ENCODE data around the gene HEPHL1.

The HEPHL1 gene

DNA sequence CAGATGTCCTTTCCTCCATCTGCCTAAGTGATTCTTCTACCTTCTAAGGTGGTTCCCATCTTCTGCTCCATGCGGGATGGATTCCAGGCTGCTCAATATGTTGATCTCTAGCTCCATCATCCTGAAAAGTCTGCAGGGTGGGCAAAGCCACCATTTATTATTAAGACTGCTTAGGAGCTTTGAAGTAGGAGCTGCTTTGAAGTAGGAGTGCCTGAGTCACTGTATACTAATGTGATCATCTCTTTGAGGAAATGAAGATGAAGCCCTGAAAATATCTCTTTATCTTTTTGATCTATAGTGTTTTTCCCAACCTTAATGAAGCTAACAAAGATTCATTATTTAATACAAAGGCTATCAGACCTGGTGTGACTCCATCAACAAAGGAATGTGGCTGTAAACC lies 13.1 kb downstream of the HEPHL1 start:
- Histone ChIP-seq H3K27me3 (ENCODE audit: control insufficient read depth, insufficient read depth, low read length) (no peaks in the 10 kb centered on the region), H3K79me2 (no peaks in the 10 kb centered on the region), H3K27ac (no peak overlapping the region), H3K4me2 (ENCODE audit: low read length) (no peak overlapping the region), H3K4me1 (no peaks in the 10 kb centered on the region), H3K4me3 (ENCODE audit: low read depth, low read length) (no peak overlapping the region), H3K36me3 (ENCODE audit: control insufficient read depth, insufficient read depth, low read length) (no peaks in the 10 kb centered on the region), H3K9ac (no peak overlapping the region), H2AFZ (no peak overlapping the region), H3K9me3 (ENCODE audit: control insufficient read depth, low read length) (no peaks in the 10 kb centered on the region)
- TF ChIP-seq, protein P1, sequence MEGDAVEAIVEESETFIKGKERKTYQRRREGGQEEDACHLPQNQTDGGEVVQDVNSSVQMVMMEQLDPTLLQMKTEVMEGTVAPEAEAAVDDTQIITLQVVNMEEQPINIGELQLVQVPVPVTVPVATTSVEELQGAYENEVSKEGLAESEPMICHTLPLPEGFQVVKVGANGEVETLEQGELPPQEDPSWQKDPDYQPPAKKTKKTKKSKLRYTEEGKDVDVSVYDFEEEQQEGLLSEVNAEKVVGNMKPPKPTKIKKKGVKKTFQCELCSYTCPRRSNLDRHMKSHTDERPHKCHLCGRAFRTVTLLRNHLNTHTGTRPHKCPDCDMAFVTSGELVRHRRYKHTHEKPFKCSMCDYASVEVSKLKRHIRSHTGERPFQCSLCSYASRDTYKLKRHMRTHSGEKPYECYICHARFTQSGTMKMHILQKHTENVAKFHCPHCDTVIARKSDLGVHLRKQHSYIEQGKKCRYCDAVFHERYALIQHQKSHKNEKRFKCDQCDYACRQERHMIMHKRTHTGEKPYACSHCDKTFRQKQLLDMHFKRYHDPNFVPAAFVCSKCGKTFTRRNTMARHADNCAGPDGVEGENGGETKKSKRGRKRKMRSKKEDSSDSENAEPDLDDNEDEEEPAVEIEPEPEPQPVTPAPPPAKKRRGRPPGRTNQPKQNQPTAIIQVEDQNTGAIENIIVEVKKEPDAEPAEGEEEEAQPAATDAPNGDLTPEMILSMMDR (IDR thresholded peaks at IDR 0.05): no peak

DNA sequence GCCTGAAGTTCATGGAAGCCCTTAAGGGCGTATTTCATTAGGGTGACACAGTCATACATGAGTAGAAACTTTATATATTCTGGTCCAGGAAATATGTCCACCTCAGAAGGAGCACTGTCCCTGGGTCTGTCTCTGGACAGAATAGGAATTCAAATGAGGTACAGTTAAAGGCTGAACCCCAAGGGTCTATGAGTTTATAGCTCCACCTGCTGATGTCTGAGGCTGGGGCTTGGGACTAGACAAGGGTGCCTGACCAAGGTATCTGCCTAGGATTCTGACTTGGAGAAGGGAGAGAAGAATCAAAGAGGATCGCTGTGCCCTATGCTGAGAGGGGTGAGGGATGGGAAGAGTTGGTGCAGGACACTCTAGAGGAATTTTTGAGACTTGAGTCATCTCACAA lies 14.9 kb downstream of the HEPHL1 start:
- H3K9me3 ChIP-seq (ENCODE audit: control insufficient read depth, low read length): no peaks in the 10 kb centered on the region
- TF ChIP-seq, protein P1 (IDR thresholded peaks at IDR 0.05): no peak
- no peaks in the 10 kb centered on the region for H3K79me2 ChIP-seq
- H2AFZ ChIP-seq: no peak overlapping the region
- no peak overlapping the region for H3K4me3 ChIP-seq (ENCODE audit: low read depth, low read length)
- H3K9ac ChIP-seq: no peak overlapping the region
- H3K36me3 ChIP-seq (ENCODE audit: control insufficient read depth, insufficient read depth, low read length): no peaks in the 10 kb centered on the region
- no peaks in the 10 kb centered on the region for H3K27me3 ChIP-seq (ENCODE audit: control insufficient read depth, insufficient read depth, low read length)
- H3K27ac ChIP-seq: no peak overlapping the region
- H3K4me1 ChIP-seq: no peaks in the 10 kb centered on the region
- no peak overlapping the region for H3K4me2 ChIP-seq (ENCODE audit: low read length)

DNA sequence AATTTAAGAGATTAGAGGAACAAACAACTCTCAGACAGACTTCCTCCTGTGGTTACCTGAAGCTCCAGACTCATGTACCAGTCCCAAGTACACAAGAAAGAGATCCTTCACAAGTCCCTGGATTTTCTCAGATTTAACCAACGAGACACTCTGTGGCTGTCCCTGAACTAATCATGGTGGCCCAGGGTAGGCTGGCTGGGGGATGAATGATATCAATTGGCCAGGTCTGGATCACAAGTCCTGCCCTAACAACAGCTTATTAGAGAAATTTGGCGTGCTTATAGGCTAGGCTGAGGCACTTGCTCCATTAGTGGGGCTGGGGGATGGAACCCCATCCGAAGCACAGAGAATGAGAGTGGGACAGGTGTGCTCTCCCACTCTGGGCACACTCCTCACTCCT lies 22.1 kb downstream of the HEPHL1 start:
- no peaks in the 10 kb centered on the region for H3K36me3 ChIP-seq (ENCODE audit: control insufficient read depth, insufficient read depth, low read length)
- no peak overlapping the region for H3K27ac ChIP-seq
- H3K27me3 ChIP-seq (ENCODE audit: control insufficient read depth, insufficient read depth, low read length): no peaks in the 10 kb centered on the region
- TF ChIP-seq, protein P1 (IDR thresholded peaks at IDR 0.05): no peak
- no peak overlapping the region for H3K9ac ChIP-seq
- H2AFZ ChIP-seq: no peak overlapping the region
- H3K4me3 ChIP-seq (ENCODE audit: low read depth, low read length): no peak overlapping the region
- no peaks in the 10 kb centered on the region for H3K9me3 ChIP-seq (ENCODE audit: control insufficient read depth, low read length)
- no peaks in the 10 kb centered on the region for H3K79me2 ChIP-seq
- no peaks in the 10 kb centered on the region for H3K4me1 ChIP-seq
- no peak overlapping the region for H3K4me2 ChIP-seq (ENCODE audit: low read length)

DNA sequence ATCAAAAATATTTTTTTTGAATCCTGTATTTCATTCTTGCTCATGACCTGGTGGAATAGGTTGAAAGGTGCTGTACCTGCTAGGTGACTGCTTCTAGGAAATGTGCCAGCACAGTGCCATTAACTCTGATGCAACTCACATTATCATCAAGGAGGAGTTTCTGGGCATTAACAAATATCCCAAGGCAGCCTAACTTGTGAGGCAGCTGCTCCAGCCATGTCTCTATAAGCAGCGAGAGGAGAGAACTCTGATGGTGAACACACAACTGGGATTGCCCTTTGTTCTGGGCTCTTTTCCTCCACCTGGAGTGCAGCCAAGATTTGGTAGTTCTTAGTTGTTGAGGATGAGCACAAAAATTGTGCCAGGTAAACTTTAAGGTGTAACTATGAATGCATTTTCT lies 25.6 kb downstream of the HEPHL1 start:
- no peaks in the 10 kb centered on the region for H3K4me1 ChIP-seq
- no peak overlapping the region for H3K9ac ChIP-seq
- H3K4me2 ChIP-seq (ENCODE audit: low read length): no peak overlapping the region
- no peak overlapping the region for H3K4me3 ChIP-seq (ENCODE audit: low read depth, low read length)
- no peaks in the 10 kb centered on the region for H3K79me2 ChIP-seq
- no peak overlapping the region for H2AFZ ChIP-seq
- no peaks in the 10 kb centered on the region for H3K36me3 ChIP-seq (ENCODE audit: control insufficient read depth, insufficient read depth, low read length)
- TF ChIP-seq, protein P1 (IDR thresholded peaks at IDR 0.05): no peak
- no peaks in the 10 kb centered on the region for H3K9me3 ChIP-seq (ENCODE audit: control insufficient read depth, low read length)
- H3K27me3 ChIP-seq (ENCODE audit: control insufficient read depth, insufficient read depth, low read length): no peaks in the 10 kb centered on the region
- no peak overlapping the region for H3K27ac ChIP-seq

DNA sequence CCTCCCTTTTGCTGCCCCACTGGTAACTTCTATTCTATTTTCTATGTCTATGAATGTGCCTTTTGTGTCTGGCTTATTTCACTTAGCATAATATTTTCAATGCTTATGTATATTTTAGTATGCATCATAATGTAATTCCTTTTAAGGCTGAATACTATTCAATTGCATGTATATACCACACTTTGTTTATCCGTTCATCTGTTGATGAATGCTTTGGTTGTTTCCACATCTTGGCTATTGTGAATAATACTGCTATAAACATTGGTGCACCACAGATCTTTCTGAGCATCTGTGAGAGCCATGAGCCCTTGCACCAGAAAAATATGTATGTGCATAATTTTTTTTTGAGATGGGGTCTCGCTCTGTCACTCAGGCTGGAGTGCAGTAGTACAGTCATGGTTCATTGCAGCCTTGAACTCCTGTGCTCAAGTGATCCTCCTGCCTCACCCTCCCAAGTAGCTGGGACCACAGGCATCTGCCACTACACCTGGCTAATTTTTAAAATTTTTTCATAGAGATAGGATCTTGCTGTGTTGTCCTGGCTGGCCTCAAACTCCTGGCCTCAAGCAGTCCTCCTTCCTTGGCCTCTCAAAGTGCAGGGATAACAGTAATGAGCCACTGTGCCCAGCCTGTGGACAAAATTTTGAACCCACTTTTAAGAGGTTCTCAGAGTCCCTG lies 27.0 kb downstream of the HEPHL1 start:
- Histone ChIP-seq H3K4me3 (ENCODE audit: low read depth, low read length) (no peak overlapping the region), H3K9me3 (ENCODE audit: control insufficient read depth, low read length) (no peaks in the 10 kb centered on the region), H3K27ac (no peak overlapping the region), H3K9ac (no peak overlapping the region), H3K4me1 (no peaks in the 10 kb centered on the region), H3K4me2 (ENCODE audit: low read length) (no peak overlapping the region), H3K27me3 (ENCODE audit: control insufficient read depth, insufficient read depth, low read length) (no peaks in the 10 kb centered on the region), H3K36me3 (ENCODE audit: control insufficient read depth, insufficient read depth, low read length) (no peaks in the 10 kb centered on the region), H2AFZ (no peak overlapping the region), H3K79me2 (no peaks in the 10 kb centered on the region)
- TF ChIP-seq, protein P1 (IDR thresholded peaks at IDR 0.05): no peak
